Hematopoietic multipotent progenitor cell (in vitro differentiated cells): Measurements from ENCODE around the gene MMP2. TPM values are rescaled to one million over a fixed set of nuclear protein-coding genes. Genes with fewer than 3 reads are reported as not detected.

Experiments used
- DNase-seq, 3 donors: peaks; one replicate each; pipeline ENCODE4 v3.0.0-alpha.2; 2011 to 2015; ENCODE audit warnings: low read depth in 2 of 3, low spot score in 2 of 3
- total RNA-seq: library from RNA; depleted of rRNA; stranded (reverse); fragments of >200 nt; gene quantifications from one replicate; pipeline ENCODE4 v1.2.3, GENCODE V29; 2012

Gene MMP2
- total RNA-seq, 1 donor: 45.8 TPM

DNA sequence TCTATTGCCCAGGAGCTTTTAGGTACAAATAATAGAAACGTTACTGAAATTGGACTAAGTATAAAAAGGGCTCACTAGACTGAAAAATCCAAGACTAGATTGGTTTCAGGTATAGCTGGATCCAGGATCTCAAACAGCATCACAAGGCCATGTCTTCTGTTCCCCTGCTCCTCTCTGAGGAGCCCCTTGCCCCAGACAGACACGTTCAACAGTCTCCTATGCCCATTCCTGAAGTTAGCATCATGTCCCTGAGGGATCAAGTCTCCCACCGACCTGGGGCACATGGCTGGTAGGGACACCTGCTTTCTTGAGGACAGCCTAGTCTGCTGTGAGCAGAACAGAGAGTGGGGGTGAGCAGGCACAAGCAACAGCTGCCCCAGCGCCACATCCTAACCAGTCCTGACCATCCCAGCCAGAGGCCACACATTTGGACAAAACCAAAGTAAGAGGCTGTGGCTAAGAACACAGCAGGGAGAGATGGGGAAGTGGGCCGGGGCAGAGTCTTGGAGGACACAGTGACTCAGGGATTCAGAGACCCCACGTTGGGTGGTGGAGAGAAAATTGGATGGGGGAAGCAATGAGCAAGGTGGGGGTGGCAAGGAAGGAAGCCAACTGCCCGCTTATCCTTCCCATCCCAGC, 10.5 kb upstream of the MMP2 start:
- DNase-seq: no peak

DNA sequence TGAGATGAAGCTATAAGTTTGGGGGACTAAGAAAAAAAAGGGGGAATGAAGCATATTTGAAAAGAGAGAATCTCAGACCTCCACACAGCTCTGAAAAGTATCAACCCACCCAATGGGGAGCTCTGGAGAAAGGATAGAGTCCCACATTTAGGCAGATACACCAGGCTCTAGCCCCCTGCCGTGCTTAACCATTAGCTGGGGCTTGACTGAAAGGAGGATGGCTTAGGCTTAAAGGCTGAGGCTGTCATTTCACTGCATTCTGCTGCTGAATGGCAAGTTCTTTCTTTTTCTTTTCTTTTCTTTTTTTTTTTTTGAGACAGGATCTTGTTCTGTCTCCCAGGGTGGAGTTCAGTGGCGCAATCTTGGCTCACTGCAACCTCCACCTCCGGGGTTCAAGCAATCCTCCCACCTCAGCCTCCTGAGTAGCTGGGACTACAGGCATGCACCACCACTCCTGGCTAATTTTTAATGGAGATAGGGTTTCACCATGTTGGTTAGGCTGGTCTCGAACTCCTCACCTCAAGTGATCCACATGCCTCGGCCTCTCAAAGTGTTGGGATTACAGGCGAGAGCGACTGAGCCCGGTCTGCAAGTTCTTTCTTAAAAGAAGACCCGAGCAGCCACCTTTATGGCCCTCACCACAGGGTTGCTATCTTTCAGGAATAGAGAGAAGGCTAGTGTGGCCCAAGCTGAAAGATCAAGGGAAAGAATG, 9.0 kb upstream of the MMP2 start:
- no peak for DNase-seq

DNA sequence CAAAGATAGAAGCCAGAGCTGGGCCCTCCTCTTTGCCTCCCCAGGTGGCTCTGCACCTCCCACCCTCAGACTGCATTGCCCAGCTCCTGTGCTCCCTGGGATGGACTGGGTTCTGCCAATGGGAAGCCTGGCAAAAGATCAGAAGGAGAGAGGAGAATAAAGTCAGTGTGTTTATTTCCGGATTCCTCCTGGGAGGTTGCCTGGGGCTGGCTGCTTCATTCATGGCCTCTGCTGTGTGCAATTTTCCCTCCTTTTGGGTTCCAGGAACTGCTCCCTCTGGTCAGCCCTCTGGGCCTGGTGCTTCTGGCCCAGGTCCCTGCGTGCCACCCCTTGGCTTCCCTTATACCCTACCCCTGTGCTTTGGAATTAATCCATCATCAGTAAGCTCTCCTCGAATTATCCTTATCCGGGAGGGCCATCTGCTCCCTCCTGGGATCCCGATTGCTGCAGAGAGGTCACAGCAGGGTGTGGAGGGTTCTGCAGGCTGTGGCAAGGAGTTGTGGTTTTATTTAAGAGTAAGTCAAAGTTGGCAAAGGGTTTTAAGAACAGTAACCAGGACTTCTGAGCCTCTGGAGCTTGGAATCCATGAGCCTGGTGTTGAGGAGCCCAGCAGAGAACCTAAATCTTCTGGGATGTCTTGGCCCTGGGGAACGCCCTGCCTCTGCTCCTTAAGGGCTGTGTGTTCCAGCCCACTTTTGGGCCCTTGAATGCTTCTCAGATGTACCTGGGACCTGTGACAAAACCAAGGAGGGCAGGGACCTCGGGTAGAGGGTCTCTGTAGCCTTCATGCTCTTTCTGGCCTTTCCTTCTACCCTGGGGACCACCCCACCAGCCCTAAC, 8.2 kb upstream of the MMP2 start:
- DNase-seq: no peak

- no peak for DNase-seq
These were observed 7.4 kb upstream of the MMP2 start for GRCh38 chr16:55471448-55472097.

GRCh38 chr16:55473587-55473986, 5.4 kb upstream of the MMP2 start:
- no peak for DNase-seq

DNA sequence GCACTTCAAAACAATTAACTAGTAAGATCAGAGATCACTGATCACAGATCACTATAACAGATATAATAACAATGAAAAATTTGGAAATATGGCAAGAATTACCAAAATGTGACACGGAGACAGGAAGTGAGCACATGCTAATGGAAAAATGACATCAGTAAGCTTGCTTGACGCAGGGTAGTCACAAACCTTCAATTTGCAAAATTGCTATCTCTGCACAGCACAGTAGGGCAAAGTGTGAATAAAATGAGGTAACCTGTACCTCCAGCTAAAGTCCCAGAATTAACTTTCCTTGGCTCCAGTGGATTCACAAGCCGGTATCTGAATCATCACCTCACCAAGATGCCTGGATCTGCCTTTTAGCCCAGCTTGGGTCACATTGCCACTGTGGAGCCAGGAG, 4.2 kb upstream of the MMP2 start:
- no peak for DNase-seq

- DNase-seq: no peak
These were observed 3.1 kb upstream of the MMP2 start for GRCh38 chr16:55475919-55476318.

- no peak for DNase-seq
These were observed 2.1 kb upstream of the MMP2 start for GRCh38 chr16:55476625-55477533.

DNA sequence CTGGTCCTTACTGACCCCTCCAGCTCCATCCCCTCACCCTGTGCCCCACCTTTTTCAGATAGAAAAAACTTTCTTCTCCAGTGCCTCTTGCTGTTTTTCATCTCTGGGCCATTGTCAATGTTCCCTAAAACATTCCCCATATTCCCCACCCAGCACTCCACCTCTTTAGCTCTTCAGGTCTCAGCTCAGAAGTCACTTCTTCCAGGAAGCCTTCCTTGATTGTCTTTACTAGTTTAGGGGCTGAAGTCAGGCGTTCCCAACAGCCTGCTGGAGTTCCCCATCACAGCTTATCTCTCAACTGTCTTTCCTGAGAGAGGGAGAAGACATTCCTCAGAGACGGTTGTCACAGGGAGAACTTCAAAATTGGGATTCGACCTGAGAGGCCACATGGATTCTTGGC, 1.3 kb upstream of the MMP2 start:
- DNase-seq: no peak

DNA sequence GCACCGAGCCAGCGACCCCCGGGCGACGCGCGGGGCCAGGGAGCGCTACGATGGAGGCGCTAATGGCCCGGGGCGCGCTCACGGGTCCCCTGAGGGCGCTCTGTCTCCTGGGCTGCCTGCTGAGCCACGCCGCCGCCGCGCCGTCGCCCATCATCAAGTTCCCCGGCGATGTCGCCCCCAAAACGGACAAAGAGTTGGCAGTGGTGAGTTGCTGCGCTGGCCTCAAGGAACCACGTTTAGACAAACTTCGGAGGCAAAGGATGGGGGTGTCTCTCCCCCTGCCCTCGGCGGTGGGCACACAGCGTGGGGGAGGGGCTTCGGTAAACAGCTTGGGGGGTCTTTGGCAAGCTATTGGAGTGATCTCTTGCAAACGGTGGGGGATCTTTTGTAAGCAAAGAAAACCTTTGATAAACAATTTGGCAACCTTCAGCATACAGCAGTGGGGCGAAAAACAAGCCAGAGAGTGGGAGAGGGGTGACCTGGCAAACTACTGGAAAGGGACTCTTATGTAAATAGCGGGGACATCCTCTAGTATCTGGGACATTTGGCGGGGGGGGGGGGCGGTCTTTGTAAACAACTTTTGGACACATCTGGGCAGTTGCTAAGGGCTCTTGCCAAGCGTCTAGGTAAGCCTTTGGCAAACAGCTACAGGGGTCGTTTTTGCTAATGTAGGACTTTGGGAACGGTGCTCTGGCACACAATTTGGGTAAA, 587 bp downstream of the MMP2 start:
- DNase-seq: peak in 2 of 3 donors; percentile 26

- DNase-seq: peak in 2 of 3 donors; percentile 22 to 33
These were observed 1.2 kb downstream of the MMP2 start for GRCh38 chr16:55480228-55480655.

GRCh38 chr16:55481023-55481422, 2.0 kb downstream of the MMP2 start:
- no peak for DNase-seq

DNA sequence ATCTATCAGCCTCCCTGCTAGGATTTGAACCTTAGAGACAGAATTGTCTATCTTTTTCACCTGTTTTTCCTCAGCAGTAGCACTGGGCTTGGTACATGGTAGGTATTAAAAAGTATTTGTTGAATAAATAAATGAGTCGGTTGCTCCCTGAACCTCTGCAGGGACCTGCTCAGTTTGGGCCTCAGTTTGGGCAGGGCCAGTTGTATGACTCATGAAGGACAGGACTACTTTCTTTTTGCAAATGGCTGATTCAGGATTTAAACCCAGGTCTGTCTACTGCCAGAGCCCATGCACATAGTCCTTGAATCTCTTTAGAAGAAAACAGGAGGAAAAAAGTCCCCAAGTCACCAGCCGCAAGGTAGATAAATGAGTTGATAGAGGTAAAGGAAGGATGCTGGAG, 3.1 kb downstream of the MMP2 start:
- DNase-seq: no peak

DNA sequence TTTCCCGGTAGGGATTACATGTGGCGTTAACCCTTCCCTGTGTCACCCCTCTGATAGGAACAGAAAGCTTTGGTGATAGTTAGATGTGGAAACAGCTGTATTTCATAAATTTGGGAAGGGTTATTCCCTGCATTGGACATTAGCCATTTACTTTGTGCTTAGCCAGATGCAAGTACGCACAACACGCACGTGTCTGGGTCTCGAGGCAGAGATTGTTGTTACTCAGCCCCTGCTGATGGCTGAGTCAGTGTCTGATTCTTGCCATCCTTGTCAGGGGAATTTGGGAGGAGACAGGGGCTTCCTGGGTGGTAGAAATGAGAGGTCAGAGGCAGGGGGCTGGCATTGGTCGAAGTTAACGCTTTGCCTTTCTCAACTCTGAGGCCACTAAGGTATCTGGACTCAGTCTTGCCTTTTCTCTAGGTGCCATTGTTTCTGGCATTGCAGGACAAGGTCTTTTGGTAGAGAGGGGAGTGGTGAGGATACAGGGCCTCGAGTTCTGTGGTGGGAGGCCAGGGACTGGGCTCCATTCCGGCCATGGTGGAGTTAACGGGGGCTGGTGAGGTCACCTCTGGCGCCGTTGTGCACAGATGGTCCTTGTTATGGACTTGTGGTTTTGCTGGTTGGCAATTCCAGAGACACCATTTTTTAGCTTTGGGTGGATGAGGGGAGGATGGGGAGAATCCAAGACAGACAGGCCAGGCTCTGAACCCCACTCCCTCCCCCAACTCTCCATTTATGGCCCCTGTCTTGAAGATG, 8.2 kb downstream of the MMP2 start:
- DNase-seq: no peak

- DNase-seq: no peak
These were observed 9.3 kb downstream of the MMP2 start for GRCh38 chr16:55488306-55488705.

- no peak for DNase-seq
These were observed 10.3 kb downstream of the MMP2 start for GRCh38 chr16:55489119-55489955.

DNA sequence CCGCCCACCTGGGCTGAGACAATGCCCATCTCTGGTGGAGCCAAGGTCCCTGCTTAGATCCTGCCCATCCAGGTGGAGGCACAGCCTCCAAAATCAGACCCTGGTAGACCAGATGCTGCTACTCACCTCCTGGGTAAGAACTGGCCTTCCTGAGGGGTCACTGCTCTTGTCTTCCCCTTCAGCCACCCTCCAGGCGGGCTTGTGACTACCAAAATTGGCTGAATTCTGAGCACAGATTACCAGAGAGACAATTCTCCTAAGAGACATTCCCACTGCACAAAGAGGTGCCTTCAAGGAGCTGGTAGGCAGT, 10.9 kb downstream of the MMP2 start:
- DNase-seq: no peak

GRCh38 chr16:55490301-55490700, 11.3 kb downstream of the MMP2 start:
- no peak for DNase-seq
